NCI-H82 treated with DMSO at 0.1 percent for 48 hours (cell line): Measurements from ENCODE around the gene RIMS4.

ENCODE experiments used
- DNase-seq: peaks from one replicate; lab custom pipeline; 2025; ENCODE audit not compliant: unreplicated experiment; lab: John Stamatoyannopoulos, UW

RIMS4 gene

DNA sequence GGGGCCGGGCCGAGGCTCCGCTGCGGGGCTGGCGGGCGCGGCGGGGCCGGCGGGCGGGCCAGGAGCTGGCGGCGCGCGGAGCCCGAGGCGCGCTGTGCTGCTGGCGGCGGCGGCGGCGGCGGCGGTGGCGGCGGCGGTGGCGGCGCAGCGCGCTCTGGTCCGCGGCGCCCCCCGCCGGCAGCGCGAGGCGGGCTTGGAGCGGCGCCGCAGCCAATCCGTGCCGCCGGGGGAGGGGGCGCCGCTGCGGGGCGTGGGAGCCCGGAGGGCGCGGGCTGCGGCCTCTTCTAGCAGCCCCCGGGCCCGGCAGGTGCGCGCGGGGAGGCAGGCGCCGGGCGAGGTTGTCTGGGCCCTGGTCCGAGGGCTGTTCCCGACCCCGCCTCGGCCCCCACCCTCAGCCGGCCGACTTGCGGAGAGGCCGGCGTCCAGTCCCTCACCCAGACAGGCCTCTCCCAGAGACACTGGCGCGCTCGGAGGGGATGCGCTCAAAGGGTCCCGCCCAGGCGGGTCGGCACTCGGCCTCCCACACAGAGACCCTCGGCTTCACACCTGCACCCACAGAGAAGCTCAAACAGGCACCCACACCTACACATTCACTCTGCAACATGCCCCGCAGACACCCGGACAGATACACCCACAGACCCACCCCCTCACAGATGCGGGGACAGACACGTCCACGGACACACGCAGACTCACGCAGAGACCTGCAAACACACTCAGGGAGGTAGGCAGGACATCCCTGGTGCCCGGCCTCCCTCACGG, at the start of gene RIMS4:
Gene RIMS4, minus strand, starts transcription at position 156 of the 759 bp plus-strand sequence. CDS start 275 bp downstream, outside the sequence.
- no peak for DNase-seq

DNA sequence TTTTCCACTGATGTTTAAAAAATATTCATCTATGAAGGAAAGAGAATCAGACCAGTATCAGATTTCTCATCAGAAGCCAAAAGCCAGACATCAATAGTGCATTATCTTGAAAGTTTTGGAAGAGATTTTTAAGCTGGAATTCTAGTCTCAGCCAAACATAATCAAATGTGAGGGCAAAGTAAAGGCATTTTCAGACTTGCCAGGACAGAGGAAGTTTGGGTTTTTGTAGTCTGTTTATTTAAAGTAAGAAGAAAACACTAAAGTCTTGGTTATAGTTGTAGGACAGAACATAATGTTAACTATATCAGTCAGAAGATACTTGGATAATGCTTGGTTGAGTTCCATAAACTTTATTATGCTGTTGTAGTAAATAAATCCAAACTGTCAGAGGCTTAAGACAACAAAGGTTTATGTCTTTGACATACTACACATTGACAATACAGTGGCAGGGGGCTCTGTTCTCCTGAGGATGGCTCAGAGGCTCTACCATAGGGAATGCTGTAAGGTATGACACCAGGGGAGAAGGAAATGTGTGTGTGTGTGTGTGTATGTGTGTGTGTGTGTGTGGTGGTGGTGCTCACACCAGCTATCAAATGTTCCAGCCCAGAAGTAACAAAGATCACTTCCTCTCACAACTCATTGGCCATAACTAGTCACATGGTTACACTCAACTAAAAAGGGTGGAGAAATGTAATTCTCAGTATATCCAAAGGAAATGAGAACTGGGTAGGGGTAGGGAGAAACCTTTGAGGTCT, 48.4 kb upstream of the RIMS4 start:
- DNase-seq = no peak

DNA sequence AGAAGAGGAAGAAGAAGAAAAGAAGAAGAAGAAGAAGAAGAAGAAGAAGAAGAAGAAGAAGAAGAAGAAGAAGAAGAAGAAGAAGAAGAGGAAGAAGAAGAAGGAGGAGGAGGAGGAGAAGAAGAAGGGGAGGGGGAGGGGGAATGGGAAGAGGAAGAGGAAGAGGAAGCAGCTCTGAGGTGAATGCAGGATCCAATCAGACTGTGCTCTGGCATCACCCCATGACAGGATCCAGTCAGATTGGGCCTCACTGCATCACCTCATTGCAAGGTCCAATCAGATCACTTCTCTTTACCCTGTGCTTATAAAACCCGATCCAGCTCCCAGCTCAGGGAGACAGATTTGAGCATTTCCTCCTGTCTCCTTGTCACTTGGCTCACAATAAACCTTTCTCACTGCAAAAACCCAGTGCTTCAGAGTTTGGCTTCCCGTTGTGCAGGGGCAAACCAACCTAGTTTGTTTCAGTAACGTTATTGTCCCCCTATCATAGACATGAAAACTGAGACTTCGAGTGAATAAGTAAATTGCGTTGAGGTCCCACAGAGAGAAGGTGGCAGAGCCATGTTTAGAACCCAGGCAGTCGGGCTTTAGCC, 46.6 kb upstream of the RIMS4 start:
- no peak for DNase-seq

DNA sequence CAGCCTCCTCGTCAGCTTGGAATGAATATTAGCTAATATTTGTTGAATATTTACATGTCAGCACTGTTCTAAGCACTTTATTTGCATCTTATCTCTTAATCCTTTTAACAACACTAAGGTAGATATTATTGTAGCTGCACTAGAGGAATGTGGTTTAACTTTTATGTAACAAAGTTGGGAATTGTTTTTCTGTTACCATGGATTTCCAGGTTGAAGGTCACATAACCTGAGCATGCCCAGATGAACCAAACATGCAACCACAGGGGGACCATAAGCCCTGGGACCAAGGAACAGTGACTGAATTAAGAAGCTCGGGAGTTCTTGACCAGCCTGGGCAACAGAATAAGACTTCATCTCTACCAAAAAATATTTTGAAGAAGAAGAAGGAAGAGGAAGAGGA, 46.1 kb upstream of the RIMS4 start:
- DNase-seq = no peak

DNA sequence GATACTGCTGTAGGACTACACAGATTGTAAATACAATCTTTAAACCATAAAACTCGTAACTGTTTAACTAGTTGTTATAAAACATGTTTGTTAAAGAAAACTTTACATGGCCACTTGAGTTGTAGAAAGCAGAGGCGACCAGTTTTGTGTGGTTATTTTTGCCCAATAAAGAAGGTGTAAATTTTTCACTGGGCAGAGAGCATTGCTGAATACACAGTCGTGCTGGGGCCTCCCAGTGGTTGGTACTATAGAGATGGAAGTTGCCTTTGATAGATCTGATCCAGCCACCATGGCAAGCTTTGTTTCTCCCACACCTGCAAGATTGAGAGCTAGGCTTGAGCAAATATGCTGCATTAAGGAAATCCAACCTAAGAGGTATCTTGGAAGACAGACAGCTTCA, 41.2 kb upstream of the RIMS4 start:
- no peak for DNase-seq

DNA sequence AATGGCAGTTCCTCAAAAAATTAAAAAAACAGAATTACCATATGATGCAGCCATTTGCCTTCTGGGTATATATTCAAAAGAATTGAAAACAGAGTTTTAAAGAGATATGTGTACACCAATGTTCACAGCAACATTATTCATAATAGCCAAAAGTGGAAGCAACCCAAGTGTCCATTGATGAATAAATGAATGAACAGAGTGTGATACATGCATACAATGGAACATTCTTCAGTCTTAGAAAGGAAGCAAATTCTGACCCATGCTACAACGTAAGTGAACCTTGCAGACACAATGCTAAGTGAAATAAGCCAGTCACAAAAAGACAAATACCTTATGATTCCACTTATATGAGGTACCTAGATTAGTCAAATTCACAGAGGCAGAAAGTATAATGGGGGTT, 40.5 kb upstream of the RIMS4 start:
- DNase-seq = no peak

DNA sequence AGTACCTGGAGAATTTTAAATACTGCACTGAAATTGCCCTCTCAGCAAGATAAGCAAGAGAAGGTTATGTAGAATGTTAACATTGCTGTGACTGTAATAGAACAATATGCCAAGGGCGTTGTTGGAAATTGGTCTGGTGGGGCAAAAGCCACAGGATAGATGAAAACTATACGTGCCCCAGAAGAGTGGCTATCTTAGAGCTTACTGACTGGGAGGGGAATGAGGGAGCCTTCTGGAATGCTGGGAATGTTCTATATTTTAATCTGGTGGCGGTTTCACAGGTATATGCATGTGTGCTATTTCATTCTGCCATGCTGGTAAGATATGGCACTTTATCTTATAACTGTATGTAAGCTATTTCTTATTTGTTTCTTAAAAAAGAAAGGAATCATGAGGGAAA, 39.9 kb upstream of the RIMS4 start:
- no peak for DNase-seq

DNA sequence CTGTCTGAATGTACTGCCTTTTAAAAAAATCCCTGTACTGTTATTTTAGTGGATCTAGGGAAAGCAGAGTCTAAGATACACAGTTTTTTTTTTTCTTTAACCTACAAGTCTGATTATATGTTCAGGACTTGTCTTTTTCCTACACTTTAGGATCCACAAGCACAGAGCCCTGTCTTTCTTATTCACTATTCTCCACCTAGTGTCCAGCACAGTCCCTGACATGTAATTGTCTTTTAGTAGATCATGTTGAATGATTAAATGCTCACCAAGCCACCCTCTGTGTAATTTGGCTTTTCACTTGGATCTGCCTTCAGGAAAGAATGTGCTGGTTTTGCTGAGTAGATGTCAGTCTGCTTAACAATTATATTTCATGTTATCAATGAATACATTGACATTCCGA, 39.4 kb upstream of the RIMS4 start:
- no peak for DNase-seq

DNA sequence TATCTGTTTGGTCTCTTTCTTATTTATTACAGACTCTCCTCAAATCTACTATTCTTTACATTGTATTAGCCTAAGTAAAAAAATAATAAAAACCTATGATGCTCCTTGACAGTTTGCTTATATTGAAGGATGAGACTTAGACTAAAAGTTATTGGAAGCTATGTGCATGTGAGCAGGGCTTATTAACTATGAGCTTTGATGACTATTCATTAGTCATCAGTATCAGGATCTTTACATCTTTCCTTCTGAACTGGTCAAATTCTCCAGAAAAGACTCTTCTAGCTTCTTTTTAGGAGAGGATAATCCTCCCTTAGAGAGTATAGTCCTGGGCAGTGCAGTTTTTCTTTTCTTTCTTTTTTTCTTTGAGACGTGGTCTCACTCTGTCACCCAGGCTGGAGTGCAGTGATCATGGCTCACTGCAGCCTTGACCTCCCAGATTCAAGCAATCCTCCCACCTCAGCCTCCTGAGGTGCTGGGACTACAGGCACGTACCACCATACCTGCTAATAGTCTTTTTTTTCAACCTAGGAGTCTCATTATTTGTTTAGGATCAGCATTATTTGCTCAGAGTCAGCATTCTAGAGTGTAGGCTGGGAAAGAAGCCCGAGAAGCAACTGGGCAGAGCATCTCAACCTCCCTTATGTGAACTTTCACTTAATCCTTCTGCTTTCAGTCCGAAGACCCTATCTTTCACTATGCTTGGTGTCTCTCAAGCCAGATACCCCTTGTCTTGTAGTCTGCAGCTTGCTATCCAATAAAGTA, 38.1 kb upstream of the RIMS4 start:
- no peak for DNase-seq

DNA sequence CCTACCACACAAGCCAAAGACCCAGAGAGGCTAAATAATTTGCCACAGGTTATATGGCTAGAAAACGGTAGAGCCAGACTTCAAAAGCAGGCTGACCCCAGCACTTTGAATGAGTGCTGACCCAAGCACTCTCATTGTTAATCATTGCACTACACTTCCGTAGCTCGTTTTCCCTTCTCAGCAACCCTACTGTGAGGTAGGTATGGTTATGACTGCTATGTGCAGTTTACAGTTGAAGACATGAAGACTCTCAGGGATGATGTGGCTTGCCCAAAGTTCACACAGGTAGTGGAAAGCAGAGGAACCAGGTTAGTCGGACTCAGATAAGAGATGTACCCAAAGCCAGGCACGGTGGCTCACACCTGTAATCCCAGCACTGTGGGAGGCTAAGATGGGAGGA, 33.5 kb upstream of the RIMS4 start:
- no peak for DNase-seq

DNA sequence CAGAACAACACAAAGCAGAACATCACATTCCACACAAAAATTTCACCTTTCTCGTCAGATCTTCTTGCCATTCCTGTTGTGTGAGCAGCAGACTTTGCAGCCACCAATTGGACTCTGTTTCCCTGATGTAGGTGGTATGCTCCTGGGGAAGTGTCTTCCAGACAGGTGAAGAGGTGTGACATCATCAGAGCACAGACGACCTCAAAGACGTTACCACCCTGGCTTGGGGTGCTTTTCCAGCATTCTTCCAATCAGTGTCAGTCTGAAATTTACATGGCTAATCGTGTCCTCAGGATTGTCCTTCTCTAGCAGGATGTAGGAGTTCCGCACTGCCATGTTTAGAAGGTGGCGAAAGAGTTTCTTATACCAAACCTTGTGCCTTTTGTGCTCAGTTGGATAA, 31.6 kb upstream of the RIMS4 start:
- no peak for DNase-seq

DNA sequence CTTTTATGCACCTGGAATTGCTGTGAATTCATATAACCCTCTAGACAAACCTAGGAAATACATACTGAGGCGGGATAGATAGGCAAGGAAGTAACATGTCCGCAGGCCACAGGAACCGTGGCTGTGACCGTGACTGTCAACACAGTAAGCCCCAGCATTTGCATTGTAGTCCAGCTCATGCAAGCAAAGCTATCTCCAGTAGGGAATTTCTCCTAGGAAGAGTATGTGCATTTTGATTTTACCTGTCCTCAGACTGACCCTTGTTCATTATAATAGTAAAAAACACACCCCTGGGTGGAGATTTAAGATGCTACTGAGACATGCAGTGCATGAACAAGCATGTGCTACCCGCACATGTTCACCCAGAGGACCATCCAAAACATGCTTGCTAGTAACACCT, 30.5 kb upstream of the RIMS4 start:
- DNase-seq = no peak

DNA sequence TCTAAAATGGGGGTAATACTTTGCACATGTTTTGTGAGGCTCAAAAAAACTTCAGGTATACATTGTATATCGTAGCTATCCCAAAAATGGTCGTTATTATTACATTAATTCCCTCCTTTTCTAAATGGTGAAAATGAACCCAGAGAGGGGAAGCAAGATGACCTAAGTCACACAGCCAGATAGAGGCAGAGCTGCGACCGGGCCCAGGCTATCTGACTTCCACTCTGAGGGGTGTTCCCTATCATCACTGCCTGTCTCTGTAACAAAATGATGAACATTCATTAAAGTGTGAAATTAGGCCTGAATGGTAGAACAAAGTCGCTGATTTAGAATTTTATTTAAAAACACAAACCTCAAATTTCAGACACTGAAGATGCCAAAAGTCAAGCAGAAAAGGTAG, 29.1 kb upstream of the RIMS4 start:
- no peak for DNase-seq

DNA sequence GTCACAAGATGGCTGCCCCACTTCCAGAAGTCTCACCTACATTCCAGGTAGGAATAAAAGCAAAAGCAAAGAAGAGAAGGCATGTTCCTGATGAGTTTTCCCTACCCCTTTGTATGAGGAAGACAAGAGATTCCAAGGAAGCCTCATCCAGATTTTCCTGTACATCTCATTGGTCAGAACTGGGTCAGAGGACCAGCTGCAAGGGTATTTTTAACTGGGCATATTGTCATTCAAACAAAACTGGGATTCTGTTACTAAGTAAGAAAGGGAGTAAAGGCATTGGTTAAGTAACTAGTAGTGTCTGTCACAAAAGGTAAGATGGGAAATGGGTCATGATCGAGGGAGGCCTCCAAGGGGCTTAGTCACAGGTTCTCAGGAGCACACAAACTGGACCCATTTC, 28.2 kb upstream of the RIMS4 start:
- DNase-seq = no peak

DNA sequence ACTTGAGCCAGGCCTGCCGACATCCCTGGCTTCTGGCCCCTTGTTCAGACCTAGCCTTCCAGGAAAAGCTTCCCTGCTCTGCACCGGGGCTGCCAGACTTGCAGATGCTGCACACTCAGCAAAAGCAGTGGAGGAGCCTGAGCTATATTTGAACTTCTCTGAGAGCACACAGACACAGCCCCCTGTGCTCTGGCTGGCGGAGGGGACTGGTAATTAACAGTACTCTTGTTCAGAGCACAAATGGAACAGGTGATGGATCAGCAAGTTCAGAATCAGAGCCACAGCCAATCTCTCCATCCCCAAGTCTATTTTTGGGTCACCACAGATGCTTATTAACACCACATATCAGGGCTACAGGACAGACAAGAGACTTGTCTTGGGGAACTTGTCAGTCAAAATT, 27.6 kb upstream of the RIMS4 start:
- DNase-seq = no peak

DNA sequence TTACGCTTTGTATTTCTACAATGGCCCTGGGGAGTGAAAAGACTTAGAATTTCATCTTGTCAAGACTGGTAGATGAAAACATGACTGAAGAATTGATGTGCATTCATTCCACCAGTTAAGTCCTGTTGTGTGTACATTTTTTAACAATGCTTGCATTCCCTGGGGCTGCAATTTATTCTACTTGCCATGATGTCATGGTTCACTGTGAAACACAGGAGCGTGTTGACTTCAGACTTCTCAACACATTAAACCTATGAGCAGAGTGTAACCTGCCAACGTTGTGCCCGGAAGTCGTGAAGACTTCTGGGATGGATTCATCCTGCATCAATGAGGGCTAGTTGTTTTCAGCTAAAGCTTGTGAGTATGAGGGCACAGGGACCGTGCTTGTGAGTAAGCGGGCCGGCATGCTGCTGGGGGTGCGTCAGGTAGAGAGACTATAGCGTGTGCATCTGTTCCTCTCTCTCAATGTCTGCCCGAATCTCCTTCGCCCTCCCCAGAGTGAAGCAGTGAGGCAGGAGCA, 26.3 kb upstream of the RIMS4 start:
- no peak for DNase-seq

DNA sequence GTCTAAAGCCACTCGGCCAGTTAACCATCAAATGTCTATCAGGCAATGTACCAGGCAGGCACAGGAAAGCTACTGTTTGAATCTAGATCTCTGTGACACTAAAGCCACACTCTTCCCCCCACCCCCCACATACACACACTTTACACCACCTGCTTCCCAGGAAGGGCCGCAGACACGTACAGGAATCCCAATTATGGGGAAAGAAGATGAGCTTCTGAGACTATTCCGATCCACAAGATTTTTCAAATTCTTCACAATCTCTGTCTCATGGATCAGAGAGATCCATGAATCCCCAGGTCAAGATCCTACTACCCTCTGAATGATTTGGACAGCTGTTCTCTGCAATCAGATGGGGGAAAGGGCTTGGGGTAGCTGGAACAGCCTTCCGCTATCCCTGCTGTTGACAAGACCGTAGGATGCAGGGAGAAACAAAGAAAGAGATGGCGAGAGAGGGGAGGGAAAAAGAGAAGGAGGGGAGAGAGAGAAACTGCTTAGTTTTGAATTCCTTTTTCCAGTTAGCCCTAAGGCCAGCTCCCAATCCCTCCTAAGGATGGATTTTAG, 25.4 kb upstream of the RIMS4 start:
- no peak for DNase-seq

DNA sequence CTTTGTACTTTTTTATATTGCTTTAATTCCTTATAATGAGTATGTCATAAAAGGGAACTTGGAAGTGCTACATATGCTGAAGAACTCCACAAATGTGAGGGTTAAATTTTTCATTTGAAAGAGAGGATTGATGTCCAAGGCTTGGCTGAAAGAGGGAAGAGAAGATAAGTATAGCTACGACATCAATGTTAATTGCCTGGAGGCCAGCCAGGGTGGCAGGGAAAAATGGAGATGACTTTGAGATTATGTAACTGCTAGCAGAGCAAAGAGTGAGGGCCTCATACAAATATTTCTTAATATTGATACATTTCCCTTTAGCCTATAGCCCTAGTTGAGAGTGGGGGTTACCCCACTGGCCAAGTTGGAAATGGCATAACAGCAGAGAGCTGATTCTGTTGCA, 24.8 kb upstream of the RIMS4 start:
- DNase-seq = no peak

DNA sequence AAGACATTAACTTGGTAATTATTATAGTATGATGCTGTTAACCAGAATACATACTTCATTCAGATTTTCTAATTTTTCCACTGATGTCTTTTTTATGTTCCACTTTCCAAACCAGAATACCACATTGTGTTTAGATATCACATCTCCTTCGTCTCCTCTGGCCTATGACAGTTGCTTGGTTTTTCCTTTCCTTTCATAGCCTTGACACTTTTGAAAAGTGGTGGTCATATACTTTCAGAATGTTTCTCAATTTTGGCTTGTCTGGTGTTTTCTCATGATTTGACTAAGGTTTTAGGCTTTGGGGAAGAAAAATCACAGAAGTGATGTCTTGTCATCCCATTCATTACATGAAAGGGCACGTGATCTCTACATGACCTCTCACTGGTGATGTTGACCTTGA, 24.3 kb upstream of the RIMS4 start:
- no peak for DNase-seq

DNA sequence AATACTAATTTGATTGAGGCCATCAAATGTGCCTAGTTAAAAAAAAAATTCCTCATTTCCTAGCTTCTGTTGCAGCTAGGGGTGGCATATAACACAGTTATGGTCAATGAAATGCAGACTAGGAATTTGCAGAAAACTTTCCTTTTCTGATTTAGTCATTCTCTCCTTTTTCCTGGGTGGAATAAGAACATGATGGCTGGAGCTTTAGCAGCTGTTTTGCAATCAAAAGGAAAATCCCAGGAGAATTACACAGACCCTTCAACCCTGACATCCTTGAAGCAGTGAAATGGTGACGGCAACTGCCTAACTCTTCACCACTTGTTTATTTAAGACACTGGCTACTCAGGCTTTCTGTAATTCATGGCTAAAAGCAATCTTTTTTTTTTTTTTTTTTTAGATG, 23.1 kb upstream of the RIMS4 start:
- DNase-seq = no peak

DNA sequence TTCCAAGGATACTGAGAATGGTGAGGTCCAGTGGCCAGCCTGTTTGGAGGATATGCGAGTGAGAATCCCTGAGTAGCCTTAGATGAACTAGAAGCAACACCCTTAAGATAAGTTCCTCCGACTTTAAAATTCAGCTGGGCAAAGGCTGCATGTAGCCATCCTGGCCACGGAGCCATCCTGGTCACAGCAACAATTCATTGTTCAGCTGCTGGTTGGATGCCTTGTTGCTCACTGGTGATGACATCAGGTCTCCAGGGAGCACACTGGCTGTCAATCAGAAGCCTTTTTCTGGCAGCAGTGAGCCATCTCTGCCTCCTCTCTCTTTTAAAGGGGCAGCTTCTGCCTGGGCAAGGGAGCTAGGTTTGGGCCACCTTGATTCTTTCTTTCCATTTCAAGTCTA, 22.4 kb upstream of the RIMS4 start:
- no peak for DNase-seq
